ENCODE data around the gene DCLK1. TPM values are rescaled to one million over a fixed set of nuclear protein-coding genes. Genes with fewer than 3 reads are reported as not detected.

DCLK1 gene
- not detected for total RNA-seq

DNA sequence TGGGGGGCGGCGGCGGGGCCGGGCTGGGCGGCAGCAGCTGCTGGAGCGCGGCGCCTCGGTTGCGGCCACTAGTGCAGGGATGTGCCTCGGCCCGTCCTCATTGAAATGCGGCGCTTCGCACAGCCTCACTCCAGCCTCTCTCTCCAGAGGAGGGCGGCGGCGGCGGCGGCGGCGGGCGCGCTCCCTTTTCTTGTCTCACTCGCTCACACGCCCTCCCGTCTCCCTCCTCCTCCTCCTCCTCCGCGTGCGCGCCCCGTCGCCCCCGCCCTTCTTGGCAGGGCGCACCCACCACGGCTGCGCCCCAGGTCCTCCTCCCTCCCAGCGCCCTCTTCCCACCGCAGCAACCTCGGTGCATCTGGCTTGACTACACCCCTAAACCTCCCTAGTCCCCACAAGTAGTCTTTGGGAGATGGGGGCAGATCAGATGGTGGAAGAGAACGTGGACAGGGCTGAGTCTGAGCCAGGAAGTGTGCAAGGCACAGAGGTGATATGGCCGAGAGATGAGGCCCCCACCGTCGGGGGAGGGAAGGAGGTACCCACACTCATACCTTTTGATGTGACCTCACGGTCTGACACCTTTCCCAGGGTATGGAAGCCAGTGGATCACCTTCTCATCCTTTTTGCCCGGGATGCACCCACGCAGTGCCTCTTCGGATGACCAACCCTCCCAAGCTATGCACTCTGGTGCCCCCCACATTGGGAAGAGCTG is at the start of gene DCLK1:
DCLK1 (minus strand) TSS at position 161 of the 709 bp plus-strand sequence.
- H3K9me3 ChIP-seq (ENCODE audit: low read depth, low read length): no peaks in the 10 kb centered on the region

DNA sequence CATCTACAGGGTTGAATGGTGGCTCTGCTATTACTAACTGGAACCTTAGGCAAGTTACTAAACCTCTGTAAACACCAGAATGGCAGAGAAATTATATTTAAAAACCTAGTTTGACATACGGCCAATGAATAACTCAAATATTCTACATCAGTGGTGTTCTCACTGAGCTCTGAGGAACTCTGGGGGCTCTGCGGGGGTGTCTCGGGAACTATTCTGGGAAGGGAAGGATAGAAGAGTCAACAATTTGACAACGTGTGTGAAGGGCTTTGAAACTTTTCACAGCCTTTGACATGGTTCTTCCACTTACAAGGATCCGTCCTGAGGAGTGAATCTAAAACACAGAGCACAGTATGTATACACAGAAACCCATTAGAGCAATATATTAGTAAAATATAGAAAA is 44.4 kb upstream of the DCLK1 start:
- Histone ChIP-seq H3K4me3 (ENCODE audit: low read length) (no peak overlapping the region), H3K4me1 (ENCODE audit: insufficient read depth, low read length) (no peaks in the 10 kb centered on the region), H3K9me3 (ENCODE audit: low read depth, low read length) (no peaks in the 10 kb centered on the region), H3K27me3 (ENCODE audit: insufficient read depth, low read length) (no peaks in the 10 kb centered on the region)

More for the DNA sequence above, at the start of gene DCLK1:
- no peak within 1 kb of the TSS for H3K4me3 ChIP-seq (ENCODE audit: low read length)
- H3K4me1 ChIP-seq (ENCODE audit: insufficient read depth, low read length): no peaks in the 10 kb centered on the region
- H3K27me3 ChIP-seq (ENCODE audit: insufficient read depth, low read length): peaks cover 48% of the 10 kb centered on the region

DNA sequence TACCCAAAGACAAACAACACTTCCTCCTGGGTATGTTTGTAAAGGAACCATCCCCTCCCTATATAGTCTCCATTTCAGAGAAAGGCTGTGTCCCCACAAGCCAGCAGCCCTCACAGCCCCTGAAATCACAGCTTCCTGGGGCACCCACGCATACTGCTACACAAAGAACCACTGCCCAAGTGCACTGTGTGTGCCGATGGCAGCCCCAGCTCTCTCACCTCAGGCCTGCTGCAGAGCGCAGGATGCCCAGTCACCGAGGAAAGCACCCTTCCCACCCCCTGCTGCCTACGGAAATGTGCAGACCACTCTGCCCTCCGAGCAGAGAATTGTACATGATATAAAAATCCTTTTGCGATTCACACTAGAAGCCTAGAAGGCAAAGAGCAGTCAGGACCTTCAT is 43.7 kb upstream of the DCLK1 start:
- no peaks in the 10 kb centered on the region for H3K9me3 ChIP-seq (ENCODE audit: low read depth, low read length)
- no peaks in the 10 kb centered on the region for H3K4me1 ChIP-seq (ENCODE audit: insufficient read depth, low read length)
- no peaks in the 10 kb centered on the region for H3K27me3 ChIP-seq (ENCODE audit: insufficient read depth, low read length)
- no peak overlapping the region for H3K4me3 ChIP-seq (ENCODE audit: low read length)

DNA sequence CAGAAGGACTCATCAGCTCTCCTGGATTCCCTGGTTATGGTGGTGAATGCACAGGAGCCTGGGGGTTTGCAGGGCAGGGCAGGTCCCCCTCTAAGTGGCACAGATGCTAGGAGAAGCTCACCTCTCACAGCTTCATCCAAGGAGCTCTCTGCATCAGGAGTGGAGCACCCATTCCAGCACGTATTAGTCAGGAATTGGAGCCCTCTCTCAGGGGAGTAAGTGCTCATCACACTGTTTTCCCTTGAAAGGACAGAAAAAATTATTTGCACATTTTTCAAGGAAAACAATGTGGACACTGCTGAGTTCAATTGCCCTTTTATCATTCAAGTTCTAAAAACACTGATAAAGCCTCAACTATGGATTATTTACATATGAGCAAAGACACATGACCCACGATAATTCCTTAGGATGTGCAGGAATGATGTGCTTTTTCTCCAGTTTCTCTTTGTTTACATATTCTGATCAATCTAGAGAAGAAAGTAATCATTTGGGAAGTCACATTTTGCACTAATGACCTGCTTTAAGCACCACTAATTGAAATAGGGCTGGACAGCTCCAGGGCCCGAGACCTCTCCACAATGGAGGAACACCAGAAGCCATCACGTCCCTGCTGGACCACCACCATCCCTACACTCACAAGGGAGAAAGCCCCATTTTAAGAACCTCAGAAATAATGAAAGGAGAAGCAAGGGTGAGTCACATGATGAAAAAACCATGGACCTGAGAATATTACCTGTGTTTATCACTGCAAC is 42.6 kb upstream of the DCLK1 start:
- Histone ChIP-seq H3K9me3 (ENCODE audit: low read depth, low read length) (no peaks in the 10 kb centered on the region), H3K27me3 (ENCODE audit: insufficient read depth, low read length) (no peaks in the 10 kb centered on the region), H3K4me1 (ENCODE audit: insufficient read depth, low read length) (no peaks in the 10 kb centered on the region), H3K4me3 (ENCODE audit: low read length) (no peak overlapping the region)

DNA sequence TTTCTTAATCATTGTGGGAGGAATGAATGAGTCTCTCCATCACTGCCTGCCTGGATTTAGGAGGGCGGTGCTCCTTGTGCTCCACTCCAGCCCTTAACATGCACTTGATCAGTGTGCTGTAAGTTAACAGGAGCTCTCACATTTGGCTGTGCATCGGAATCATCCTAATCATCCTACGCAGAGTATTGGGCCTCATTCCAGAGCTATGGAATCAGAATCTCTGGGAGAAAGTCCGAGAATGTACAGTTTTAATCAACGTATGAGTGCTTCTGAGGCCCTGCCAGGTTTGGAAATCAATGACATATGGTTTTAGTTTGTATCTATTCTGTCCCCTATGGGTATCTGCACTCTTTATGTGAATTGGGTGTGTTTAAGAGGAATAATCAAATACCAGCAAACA is 34.9 kb upstream of the DCLK1 start:
- Histone ChIP-seq H3K9me3 (ENCODE audit: low read depth, low read length) (no peaks in the 10 kb centered on the region), H3K4me1 (ENCODE audit: insufficient read depth, low read length) (no peaks in the 10 kb centered on the region), H3K27me3 (ENCODE audit: insufficient read depth, low read length) (no peaks in the 10 kb centered on the region), H3K4me3 (ENCODE audit: low read length) (no peak overlapping the region)

DNA sequence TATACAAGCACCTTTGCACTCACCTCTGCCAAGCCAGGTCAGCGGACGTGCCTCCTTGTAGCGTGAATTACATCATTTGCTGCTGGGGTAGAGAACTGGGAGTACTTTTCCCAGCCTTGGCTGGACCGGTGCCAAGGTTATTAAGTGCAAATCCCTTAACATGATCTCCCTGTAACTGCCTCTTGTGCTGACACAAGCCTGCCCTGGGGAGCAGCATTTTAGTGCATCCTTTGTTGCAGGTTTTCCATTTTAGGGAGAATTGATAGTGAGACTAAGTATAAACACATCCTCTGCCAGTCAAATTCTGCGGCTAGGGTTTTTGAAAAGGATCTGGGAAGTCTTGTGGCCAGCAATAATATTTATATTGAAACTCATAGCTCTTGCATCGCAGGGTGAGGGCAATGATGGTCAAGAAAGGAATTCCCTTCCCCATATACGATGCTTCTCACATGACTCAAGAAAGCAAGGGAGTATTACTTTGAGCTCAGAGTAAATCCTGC is 32.7 kb upstream of the DCLK1 start:
- no peaks in the 10 kb centered on the region for H3K27me3 ChIP-seq (ENCODE audit: insufficient read depth, low read length)
- H3K4me1 ChIP-seq (ENCODE audit: insufficient read depth, low read length): no peaks in the 10 kb centered on the region
- no peak overlapping the region for H3K4me3 ChIP-seq (ENCODE audit: low read length)
- no peaks in the 10 kb centered on the region for H3K9me3 ChIP-seq (ENCODE audit: low read depth, low read length)

DNA sequence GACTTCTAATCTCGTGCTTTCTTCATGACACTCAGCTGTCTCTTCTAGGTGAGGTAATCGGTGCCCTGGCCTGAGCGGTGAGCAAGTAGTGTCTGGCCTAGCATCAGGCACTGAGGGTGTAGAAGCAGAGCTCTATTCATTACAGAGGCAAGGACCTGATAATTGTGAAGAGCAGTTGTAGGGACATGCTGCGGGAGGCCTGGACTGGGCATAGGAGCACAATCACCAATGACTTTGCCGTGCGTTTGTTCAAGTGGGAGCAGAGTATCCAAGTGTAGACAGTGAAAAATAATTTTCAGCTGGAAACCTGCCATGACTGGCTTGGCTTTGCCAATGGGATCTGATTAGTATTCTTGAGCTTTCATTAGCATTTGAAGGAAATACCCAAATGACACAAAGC is 32.1 kb upstream of the DCLK1 start:
- Histone ChIP-seq H3K4me3 (ENCODE audit: low read length) (no peak overlapping the region), H3K4me1 (ENCODE audit: insufficient read depth, low read length) (no peaks in the 10 kb centered on the region), H3K27me3 (ENCODE audit: insufficient read depth, low read length) (no peaks in the 10 kb centered on the region), H3K9me3 (ENCODE audit: low read depth, low read length) (no peaks in the 10 kb centered on the region)

DNA sequence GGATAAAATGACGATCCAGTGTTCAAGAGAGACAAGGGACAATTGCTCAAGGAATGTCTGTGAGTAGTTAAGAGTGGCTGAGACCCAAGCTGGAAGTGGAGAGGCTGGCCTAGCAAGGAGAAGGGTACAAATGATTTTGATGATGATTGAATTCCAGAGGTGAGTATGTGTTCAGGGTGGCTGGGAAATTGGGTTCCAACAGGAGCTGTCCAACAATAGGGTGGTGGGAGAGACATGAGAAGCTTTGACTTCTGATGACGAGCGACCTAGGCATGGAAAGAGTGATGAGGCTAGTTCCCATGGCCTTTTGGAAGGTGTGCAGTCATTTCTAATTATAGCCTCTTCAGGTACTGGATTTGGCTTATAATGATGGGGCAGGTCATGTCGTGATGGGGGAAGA is 29.1 kb upstream of the DCLK1 start:
- Histone ChIP-seq H3K9me3 (ENCODE audit: low read depth, low read length) (no peaks in the 10 kb centered on the region), H3K4me1 (ENCODE audit: insufficient read depth, low read length) (no peaks in the 10 kb centered on the region), H3K27me3 (ENCODE audit: insufficient read depth, low read length) (no peaks in the 10 kb centered on the region)

DNA sequence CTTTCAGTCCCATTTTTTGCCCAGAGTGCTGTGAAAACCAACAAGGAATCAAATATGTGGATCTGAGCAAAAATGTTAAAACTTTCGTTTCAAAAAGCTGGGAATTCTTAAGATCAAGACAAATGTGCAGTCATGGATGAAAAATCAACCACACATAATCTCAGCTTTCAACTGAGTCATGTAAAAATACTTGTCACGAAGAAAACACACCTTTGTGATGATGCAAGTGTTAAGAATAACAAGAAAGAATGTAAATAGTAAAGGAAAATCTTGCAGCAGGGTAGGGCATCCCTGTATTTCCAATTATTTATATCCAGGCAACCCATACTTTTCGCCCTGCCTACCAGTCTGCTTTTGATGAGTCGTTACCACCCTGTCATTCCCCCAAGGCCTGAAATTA is 27.4 kb upstream of the DCLK1 start:
- Histone ChIP-seq H3K27me3 (ENCODE audit: insufficient read depth, low read length) (peaks cover 6% of the 10 kb centered on the region), H3K9me3 (ENCODE audit: low read depth, low read length) (no peaks in the 10 kb centered on the region), H3K4me3 (ENCODE audit: low read length) (no peak overlapping the region), H3K4me1 (ENCODE audit: insufficient read depth, low read length) (no peaks in the 10 kb centered on the region)

More for the DNA sequence above, 29.1 kb upstream of the DCLK1 start:
- H3K4me3 ChIP-seq (ENCODE audit: low read length): no peak overlapping the region

DNA sequence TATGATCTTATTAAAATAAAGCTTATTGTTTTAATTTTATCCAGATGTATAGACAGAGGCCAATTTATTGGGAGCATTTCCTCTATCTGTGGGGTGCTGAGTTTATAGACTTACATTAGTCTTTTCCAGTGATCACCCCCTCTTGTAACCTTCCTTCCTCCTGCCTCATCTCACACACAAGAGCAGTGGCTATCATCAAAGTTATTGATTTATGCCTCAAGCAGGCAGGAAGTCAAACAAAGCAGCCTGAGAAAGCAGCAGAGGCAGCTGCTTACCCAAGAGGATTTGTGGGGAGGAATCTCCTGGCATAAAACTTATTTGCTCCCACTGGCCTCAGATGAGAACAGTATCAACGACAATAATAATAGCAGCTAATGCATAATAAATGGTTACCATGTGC is 26.3 kb upstream of the DCLK1 start:
- Histone ChIP-seq H3K4me3 (ENCODE audit: low read length) (no peak overlapping the region), H3K9me3 (ENCODE audit: low read depth, low read length) (no peaks in the 10 kb centered on the region), H3K4me1 (ENCODE audit: insufficient read depth, low read length) (no peaks in the 10 kb centered on the region), H3K27me3 (ENCODE audit: insufficient read depth, low read length) (peaks cover 6% of the 10 kb centered on the region)

DNA sequence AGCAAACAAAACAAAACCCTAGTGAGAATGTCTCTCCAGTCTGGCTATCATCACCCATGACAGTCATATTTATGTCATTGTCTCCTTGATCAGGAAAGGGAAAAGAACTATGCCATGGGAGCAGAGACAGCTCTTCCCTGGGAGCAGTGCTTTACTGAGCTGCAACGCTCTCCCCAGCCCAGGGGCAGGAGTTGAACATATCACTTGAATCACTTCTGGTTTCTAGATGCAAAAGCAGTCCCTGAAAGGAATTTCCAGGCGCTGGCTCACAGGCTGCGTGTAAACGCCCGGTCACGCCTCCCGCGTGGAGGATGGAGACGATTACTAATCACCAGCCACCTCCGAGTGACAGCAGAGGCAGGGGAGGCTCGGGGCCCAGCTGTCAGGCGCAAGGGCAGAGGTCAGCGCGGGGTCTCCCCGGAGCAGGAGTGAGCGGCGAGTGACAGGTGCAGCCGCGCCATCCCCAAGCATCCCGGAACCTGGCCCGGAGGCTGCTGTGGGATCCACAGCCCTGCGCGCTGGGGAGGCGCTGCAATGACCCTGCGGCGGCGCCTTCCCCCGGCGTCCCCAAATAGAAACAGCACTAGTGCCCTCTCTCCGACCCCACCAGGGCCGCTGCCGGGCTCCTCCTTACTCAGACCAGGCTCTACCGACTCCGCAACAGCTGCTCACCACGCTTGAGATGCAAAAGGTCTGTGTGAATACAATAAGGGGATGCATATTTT is 23.5 kb upstream of the DCLK1 start:
- peaks cover 6% of the 10 kb centered on the region for H3K27me3 ChIP-seq (ENCODE audit: insufficient read depth, low read length)
- no peaks in the 10 kb centered on the region for H3K4me1 ChIP-seq (ENCODE audit: insufficient read depth, low read length)
- H3K4me3 ChIP-seq (ENCODE audit: low read length): no peak overlapping the region

DNA sequence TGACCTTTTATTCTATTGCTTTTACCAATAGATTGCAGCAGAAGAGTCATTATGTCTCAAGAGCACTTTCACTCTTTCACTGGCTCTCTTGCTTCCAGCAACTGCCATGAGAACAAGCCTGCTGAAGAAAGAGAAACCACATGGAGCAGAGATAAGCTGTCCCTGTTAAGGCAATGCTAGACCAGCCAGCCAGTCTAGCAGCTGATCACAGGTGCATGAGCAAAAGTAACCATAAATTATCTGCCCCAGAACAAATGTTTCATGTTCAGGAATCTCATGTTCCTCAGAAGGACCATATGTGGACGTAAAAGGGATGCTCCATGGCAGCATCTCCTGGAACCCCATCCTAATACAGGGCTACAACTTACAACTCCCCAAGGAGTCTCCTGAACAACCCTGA is 20.4 kb upstream of the DCLK1 start:
- H3K4me3 ChIP-seq (ENCODE audit: low read length): no peak overlapping the region
- no peaks in the 10 kb centered on the region for H3K9me3 ChIP-seq (ENCODE audit: low read depth, low read length)
- peaks cover 6% of the 10 kb centered on the region for H3K27me3 ChIP-seq (ENCODE audit: insufficient read depth, low read length)
- H3K4me1 ChIP-seq (ENCODE audit: insufficient read depth, low read length): no peaks in the 10 kb centered on the region

More for the DNA sequence above, 23.5 kb upstream of the DCLK1 start:
- no peaks in the 10 kb centered on the region for H3K9me3 ChIP-seq (ENCODE audit: low read depth, low read length)

DNA sequence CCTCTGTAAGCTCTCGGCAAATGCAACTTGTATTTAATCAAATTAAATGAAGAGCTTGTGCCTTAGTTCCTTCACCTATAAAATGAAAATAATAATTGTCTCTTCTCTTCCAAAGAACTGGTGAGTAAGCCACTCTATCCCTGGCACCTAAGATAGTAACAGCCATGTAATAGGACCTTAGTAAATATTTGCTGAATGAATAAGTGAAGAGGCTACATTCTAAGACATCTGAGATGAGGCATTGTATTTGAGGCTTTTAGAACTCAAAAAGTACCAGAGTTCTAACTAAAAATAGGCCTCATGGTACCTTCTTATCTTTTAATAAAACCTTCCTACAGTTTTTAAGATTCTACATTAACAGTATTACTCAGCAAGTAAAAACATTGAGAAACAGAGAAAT is 17.3 kb upstream of the DCLK1 start:
- Histone ChIP-seq H3K27me3 (ENCODE audit: insufficient read depth, low read length) (no peaks in the 10 kb centered on the region), H3K9me3 (ENCODE audit: low read depth, low read length) (no peaks in the 10 kb centered on the region), H3K4me1 (ENCODE audit: insufficient read depth, low read length) (no peaks in the 10 kb centered on the region), H3K4me3 (ENCODE audit: low read length) (no peak overlapping the region)

DNA sequence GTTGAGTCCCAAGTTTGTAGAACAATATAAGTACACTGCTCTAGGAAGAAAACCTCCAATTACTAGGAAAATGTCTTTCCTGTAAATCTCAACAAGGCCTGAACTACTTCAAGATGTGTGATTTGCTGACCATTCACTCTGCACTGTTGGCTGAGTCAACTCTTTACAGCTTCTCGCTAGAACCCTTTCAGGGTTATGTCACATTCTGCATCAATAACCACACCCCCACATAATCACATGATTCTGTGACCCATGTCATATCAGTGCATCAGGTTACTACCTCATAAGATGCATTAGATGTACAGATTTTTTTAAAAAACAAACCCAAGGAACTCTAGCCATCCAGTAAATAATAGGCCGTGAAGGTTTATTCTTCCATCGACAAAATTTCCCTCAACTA is 16.1 kb upstream of the DCLK1 start:
- Histone ChIP-seq H3K9me3 (ENCODE audit: low read depth, low read length) (no peaks in the 10 kb centered on the region), H3K4me3 (ENCODE audit: low read length) (no peak overlapping the region), H3K4me1 (ENCODE audit: insufficient read depth, low read length) (no peaks in the 10 kb centered on the region), H3K27me3 (ENCODE audit: insufficient read depth, low read length) (no peaks in the 10 kb centered on the region)

Data from mononuclear cell (primary cell).